Measurements from ENCODE around the gene ADCY2. TPM values are rescaled to one million over a fixed set of nuclear protein-coding genes. Genes with fewer than 3 reads are reported as not detected.
A peak's percentile ranks its signal among the peaks of the same experiment; 100 is the strongest.

ADCY2 gene
- total RNA-seq, 1 experiment from 2014 or later: 31.3 TPM

DNA sequence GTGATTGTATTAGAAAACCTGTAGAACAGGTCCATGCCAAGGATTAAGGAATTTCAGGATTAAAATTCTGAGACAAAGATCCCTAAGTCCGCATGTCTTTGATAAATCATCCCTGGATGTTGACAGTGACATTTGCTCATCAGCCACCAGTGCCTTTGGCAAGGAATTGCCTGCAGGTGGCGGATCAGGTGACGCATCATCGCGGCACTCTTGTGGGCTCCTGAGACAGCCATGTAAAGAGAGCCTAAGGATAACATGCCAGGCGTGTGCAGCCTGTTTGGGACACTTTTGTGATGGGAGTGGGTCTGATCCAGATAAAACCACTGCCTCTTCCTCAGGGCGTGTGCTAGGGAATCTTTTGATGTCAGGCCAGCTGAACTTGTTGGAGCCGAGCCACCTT is 40.6 kb downstream of the ADCY2 start:
- Histone ChIP-seq H3K4me2 (ENCODE audit: insufficient read depth, insufficient read length, low read length) (no peak overlapping the region), H3K56ac (ENCODE audit: insufficient read length, low read depth, low read length) (no peak overlapping the region), H2AFZ (ENCODE audit: low read length) (no peak overlapping the region), H3K9ac (ENCODE audit: extremely low read depth, insufficient read length, low read length) (no peak overlapping the region), H3K79me1 (ENCODE audit: insufficient read depth, low read depth, low read length, poor library complexity, severe bottlenecking) (peaks cover 3% of the 10 kb centered on the region), H2BK15ac (ENCODE audit: low read depth, low read length) (no peak overlapping the region), H3K14ac (ENCODE audit: insufficient read depth, low read length) (no peak overlapping the region), H4K91ac (ENCODE audit: insufficient read length, low read depth, low read length) (no peak overlapping the region), H4K5ac (ENCODE audit: insufficient read length, low read depth, low read length) (no peak overlapping the region), H3T11ph (ENCODE audit: low read length) (no peak overlapping the region), H2BK12ac (ENCODE audit: insufficient read length, low read depth, low read length) (no peak overlapping the region), H3K23me2 (ENCODE audit: insufficient read length, low read depth, low read length, poor library complexity, severe bottlenecking) (no peaks in the 10 kb centered on the region), H3K4me1 (ENCODE audit: insufficient read depth, low read length) (no peaks in the 10 kb centered on the region), H3K23ac (ENCODE audit: insufficient read length, low read depth, low read length) (no peak overlapping the region), H3K27me3 (ENCODE audit: insufficient read depth, low read length) (no peaks in the 10 kb centered on the region), H2BK120ac (ENCODE audit: low read depth, low read length, poor library complexity, severe bottlenecking) (no peak overlapping the region), H3K18ac (ENCODE audit: insufficient read length, low read depth, low read length) (no peak overlapping the region), H4K8ac (replicated peaks; ENCODE audit: insufficient read length, low read depth, low read length) (no peak overlapping the region), H4K20me1 (ENCODE audit: control insufficient read depth, insufficient read depth, insufficient read length) (no peaks in the 10 kb centered on the region), H2BK20ac (ENCODE audit: low read depth, low read length, poor library complexity, severe bottlenecking) (no peak overlapping the region), H3K27ac (ENCODE audit: insufficient read length, low read depth, low read length) (no peak overlapping the region), H2AK5ac (ENCODE audit: insufficient read length, low read length) (no peak overlapping the region), H3K4ac (ENCODE audit: low read depth, low read length) (no peak overlapping the region), H3K79me2 (ENCODE audit: insufficient read depth, low read length) (no peaks in the 10 kb centered on the region; the same call in 1 of the 2 replicates), H2BK5ac (ENCODE audit: insufficient read length, low read length) (no peak overlapping the region), H3K9me3 (ENCODE audit: control insufficient read depth, low read depth, low read length) (no peaks in the 10 kb centered on the region)
- peaks cover 13 to 23% (median 23%) of the 10 kb centered on the region in 3 experiments; a peak in 6 of 7 replicates for H3K36me3 Mint-ChIP-seq (ENCODE audit: insufficient read depth in 1 of 3, low read depth in 3 of 3)
- H3K27me3 Mint-ChIP-seq (ENCODE audit: low read depth): no peaks in the 10 kb centered on the region
- no CpG with 5 or more reads among the region's 8 CpGs for WGBS (ENCODE audit: extremely low coverage, insufficient read length, low lambda C conversion rate)
- H3K4me3 Mint-ChIP-seq: no peak overlapping the region
- no peak for DNase-seq
- H3K4me1 Mint-ChIP-seq: peaks cover 7 to 11% of the 10 kb centered on the region in 2 experiments
- TF ChIP-seq, protein P1, sequence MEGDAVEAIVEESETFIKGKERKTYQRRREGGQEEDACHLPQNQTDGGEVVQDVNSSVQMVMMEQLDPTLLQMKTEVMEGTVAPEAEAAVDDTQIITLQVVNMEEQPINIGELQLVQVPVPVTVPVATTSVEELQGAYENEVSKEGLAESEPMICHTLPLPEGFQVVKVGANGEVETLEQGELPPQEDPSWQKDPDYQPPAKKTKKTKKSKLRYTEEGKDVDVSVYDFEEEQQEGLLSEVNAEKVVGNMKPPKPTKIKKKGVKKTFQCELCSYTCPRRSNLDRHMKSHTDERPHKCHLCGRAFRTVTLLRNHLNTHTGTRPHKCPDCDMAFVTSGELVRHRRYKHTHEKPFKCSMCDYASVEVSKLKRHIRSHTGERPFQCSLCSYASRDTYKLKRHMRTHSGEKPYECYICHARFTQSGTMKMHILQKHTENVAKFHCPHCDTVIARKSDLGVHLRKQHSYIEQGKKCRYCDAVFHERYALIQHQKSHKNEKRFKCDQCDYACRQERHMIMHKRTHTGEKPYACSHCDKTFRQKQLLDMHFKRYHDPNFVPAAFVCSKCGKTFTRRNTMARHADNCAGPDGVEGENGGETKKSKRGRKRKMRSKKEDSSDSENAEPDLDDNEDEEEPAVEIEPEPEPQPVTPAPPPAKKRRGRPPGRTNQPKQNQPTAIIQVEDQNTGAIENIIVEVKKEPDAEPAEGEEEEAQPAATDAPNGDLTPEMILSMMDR (conservative IDR thresholded peaks at IDR 0.05): peak; percentile 33; the same call in 2 of the 3 replicates
- no peaks in the 10 kb centered on the region; a peak in 1 of 5 replicates for H3K9me3 Mint-ChIP-seq
- H3K27ac Mint-ChIP-seq: no peak overlapping the region

Data from H9 (cell line).